ENCODE measurements around the gene RETREG1.

RETREG1 gene

GRCh38 chr5:16603701-16604100, 13.1 kb downstream of the RETREG1 start:
- no peak for DNase-seq (ENCODE audit: low read depth in 1 of 2, low spot score in 1 of 2)
- no peak overlapping the region for H3K27ac ChIP-seq (replicated peaks)
- H3K4me3 ChIP-seq (replicated peaks; ENCODE audit: insufficient read depth, low read length): no peak overlapping the region
- no peak for TF ChIP-seq GABPA (IDR thresholded peaks at IDR 0.05; ENCODE audit: low read depth)
- no peak for TF ChIP-seq POLR2AphosphoS5 (IDR thresholded peaks at IDR 0.05; ENCODE audit: low read depth)
- no peak for TF ChIP-seq CTCF (IDR thresholded peaks at IDR 0.05; ENCODE audit: insufficient read depth, low read length)
- TF ChIP-seq REST (IDR thresholded peaks at IDR 0.05; ENCODE audit: insufficient replicate concordance, low read depth): no peak
- TF ChIP-seq SPI1 (IDR thresholded peaks at IDR 0.05; ENCODE audit: borderline replicate concordance, low read depth): no peak
- no peaks in the 10 kb centered on the region for H3K27me3 ChIP-seq (ENCODE audit: insufficient read depth, poor library complexity, severe bottlenecking)

GRCh38 chr5:16603295-16603694, 13.5 kb downstream of the RETREG1 start:
- no peak for DNase-seq (ENCODE audit: low read depth in 1 of 2, low spot score in 1 of 2)
- Histone ChIP-seq H3K27ac (replicated peaks) (no peak overlapping the region), H3K27me3 (ENCODE audit: insufficient read depth, poor library complexity, severe bottlenecking) (no peaks in the 10 kb centered on the region), H3K4me3 (replicated peaks; ENCODE audit: insufficient read depth, low read length) (no peak overlapping the region)
- TF ChIP-seq CTCF (IDR thresholded peaks at IDR 0.05; ENCODE audit: insufficient read depth, low read length): no peak
- TF ChIP-seq GABPA (IDR thresholded peaks at IDR 0.05; ENCODE audit: low read depth): no peak
- TF ChIP-seq REST (IDR thresholded peaks at IDR 0.05; ENCODE audit: insufficient replicate concordance, low read depth): no peak
- no peak for TF ChIP-seq SPI1 (IDR thresholded peaks at IDR 0.05; ENCODE audit: borderline replicate concordance, low read depth)
- TF ChIP-seq POLR2AphosphoS5 (IDR thresholded peaks at IDR 0.05; ENCODE audit: low read depth): no peak

- no peak overlapping the region for H3K4me3 ChIP-seq (replicated peaks; ENCODE audit: insufficient read depth, low read length)
- H3K27me3 ChIP-seq (ENCODE audit: insufficient read depth, poor library complexity, severe bottlenecking): no peaks in the 10 kb centered on the region
- H3K27ac ChIP-seq (replicated peaks): no peak overlapping the region
- TF ChIP-seq REST (IDR thresholded peaks at IDR 0.05; ENCODE audit: insufficient replicate concordance, low read depth): no peak
- no peak for TF ChIP-seq CTCF (IDR thresholded peaks at IDR 0.05; ENCODE audit: insufficient read depth, low read length)
- no peak for TF ChIP-seq POLR2AphosphoS5 (IDR thresholded peaks at IDR 0.05; ENCODE audit: low read depth)
- no peak for TF ChIP-seq GABPA (IDR thresholded peaks at IDR 0.05; ENCODE audit: low read depth)
- no peak for TF ChIP-seq SPI1 (IDR thresholded peaks at IDR 0.05; ENCODE audit: borderline replicate concordance, low read depth)
- no peak for DNase-seq (ENCODE audit: low read depth in 1 of 2, low spot score in 1 of 2)
Measured at GRCh38 chr5:16602182-16602581, 14.6 kb downstream of the RETREG1 start.

All from HL-60 (cell line).